NCI-H146 treated with DMSO at 0.1 percent for 48 hours (cell line): ENCODE data around the gene COMTD1.
A peak's percentile ranks its signal among the peaks of the same experiment; 100 is the strongest.
"Not testable (repeated sequence)": the region's sequence is repeated elsewhere in the genome, so short reads cannot be mapped to it uniquely, and the experiment has no call there.

Experiments used
- DNase-seq: peaks from one replicate; lab custom pipeline; 2025; ENCODE audit not compliant: unreplicated experiment; lab: John Stamatoyannopoulos, UW

COMTD1 gene

GRCh38 chr10:75223507-75223906 is 12.2 kb downstream of the COMTD1 start:
- no peak for DNase-seq

GRCh38 chr10:75221492-75221891 is 14.3 kb downstream of the COMTD1 start:
- not testable (repeated sequence) for DNase-seq

GRCh38 chr10:75220274-75220673 is 15.5 kb downstream of the COMTD1 start:
- DNase-seq, result no peak

GRCh38 chr10:75212343-75212742 is 23.4 kb downstream of the COMTD1 start:
- DNase-seq, result no peak

- DNase-seq, result no peak
These were observed 24.6 kb downstream of the COMTD1 start for GRCh38 chr10:75211007-75211691.

- peak; percentile 63 for DNase-seq
These were observed 25.3 kb downstream of the COMTD1 start, which contains the start of gene VDAC2 for GRCh38 chr10:75210282-75211006. VDAC2 (plus strand) TSS chr10:75210796; CDS start chr10:75211159, 363 bp downstream.

GRCh38 chr10:75209921-75210281 is 25.9 kb downstream of the COMTD1 start:
- peak; percentile 63 for DNase-seq

GRCh38 chr10:75209086-75209920 is 26.5 kb downstream of the COMTD1 start:
- no peak for DNase-seq

- no peak for DNase-seq
These were observed 27.6 kb downstream of the COMTD1 start for GRCh38 chr10:75208181-75208580.

GRCh38 chr10:75207857-75208144 is 28.0 kb downstream of the COMTD1 start:
- DNase-seq, result no peak

- DNase-seq, result no peak
These were observed 28.5 kb downstream of the COMTD1 start for GRCh38 chr10:75207079-75207856.

GRCh38 chr10:75206638-75207037 is 29.1 kb downstream of the COMTD1 start:
- not testable (repeated sequence) for DNase-seq

- no peak for DNase-seq
These were observed 29.8 kb downstream of the COMTD1 start for GRCh38 chr10:75205908-75206307.

- DNase-seq, result no peak
These were observed 32.0 kb downstream of the COMTD1 start for GRCh38 chr10:75203724-75204123.

GRCh38 chr10:75203046-75203620 is 32.6 kb downstream of the COMTD1 start:
- not testable (repeated sequence) for DNase-seq

GRCh38 chr10:75202321-75203045 is 33.3 kb downstream of the COMTD1 start:
- no peak for DNase-seq

- DNase-seq, result no peak
These were observed 33.9 kb downstream of the COMTD1 start for GRCh38 chr10:75201793-75202307.

- DNase-seq, result not testable (repeated sequence)
These were observed 35.8 kb downstream of the COMTD1 start for GRCh38 chr10:75199949-75200348.

- DNase-seq, result no peak
These were observed 37.9 kb downstream of the COMTD1 start for GRCh38 chr10:75197906-75198305.

GRCh38 chr10:75197066-75197465 is 38.7 kb downstream of the COMTD1 start:
- no peak for DNase-seq
